H1 (cell line): ENCODE measurements around the gene ZNF283. TPM values are rescaled to one million over a fixed set of nuclear protein-coding genes. Genes with fewer than 3 reads are reported as not detected.
A peak's percentile ranks its signal among the peaks of the same experiment; 100 is the strongest.

ENCODE experiments used
- HDAC2 ChIP-seq, 2 experiments: fragments of 300-600 bp in 1 of 2; sonication (generic) in 1 of 2; IDR thresholded peaks; 2 replicates each; pipeline ENCODE4 v1.6.1; 2011 to 2012; ENCODE audit warnings: low read depth in 2 of 2, low read length in 2 of 2, mild to moderate bottlenecking in 2 of 2, moderate library complexity in 2 of 2, borderline replicate concordance in 1 of 2, inconsistent platforms in 1 of 2
- KDM5A ChIP-seq: fragments of 200-600 bp; IDR thresholded peaks from 2 replicates; pipeline ENCODE4 v1.7.1; 2012; ENCODE audit warnings: mild to moderate bottlenecking, low read length, inconsistent platforms, mixed read lengths
- RAD21 ChIP-seq, 2 experiments: IDR thresholded peaks in 1 of 2; conservative IDR thresholded peaks in 1 of 2; 2 replicates each; pipeline ENCODE4 v1.6.1; 2011; ENCODE audit warnings: low read depth in 2 of 2, low read length in 2 of 2, improper control_type of control experiment in 1 of 2, inconsistent platforms in 1 of 2, mild to moderate bottlenecking in 1 of 2, moderate library complexity in 1 of 2
- SAP30 ChIP-seq: fragments of 300-600 bp; sonication (generic); IDR thresholded peaks from 2 replicates; pipeline ENCODE4 v1.7.1; 2012; ENCODE audit warnings: low read length, moderate library complexity, mild to moderate bottlenecking, inconsistent platforms; ENCODE audit not compliant: insufficient read depth, insufficient replicate concordance
- SIRT6 ChIP-seq: IDR thresholded peaks from one replicate; pipeline ENCODE4 v1.7.1; 2012; ENCODE audit warnings: low read length, inconsistent platforms
- SRF ChIP-seq: IDR thresholded peaks from 2 replicates; pipeline ENCODE4 v1.6.1; 2011; ENCODE audit warnings: mild to moderate bottlenecking, low read depth, low read length, moderate library complexity
- YY1 ChIP-seq: IDR thresholded peaks from 2 replicates; pipeline ENCODE4 v1.6.1; 2011; ENCODE audit warnings: low read depth, mild to moderate bottlenecking, low read length
- polyA plus RNA-seq, 7 experiments: library from polyadenylated mRNA; depleted of rRNA in 3 of 7; stranded (reverse) in 5 of 7; unstranded in 2 of 7; fragments of >200 nt in 5 of 7; fragments of 200-250 nt in 2 of 7; gene quantifications; 1 replicate in 5 of 7; 2 replicates in 1 of 7; 4 replicates in 1 of 7; pipeline versions ENCODE4 v1.2.1 to v1.2.3, GENCODE V29; 2011 to 2013; ENCODE audit warnings: missing spikeins in 2 of 7, mixed read lengths in 2 of 7
- total RNA-seq: library from RNA; stranded (reverse); fragmentation: NEBNext Ultra II Directional; extraction: Animal tissue kit (Norgen Biotek cat#: 25700); gene quantifications from 2 replicates; pipeline ENCODE4 v1.2.1, GENCODE V29; 2021

Gene ZNF283
- total and polyA plus RNA-seq, 2 of the 8 experiments (the other 6 are each of a cell fraction or from before 2014, with no cell fraction given), result 1.1 to 4.3 TPM

DNA sequence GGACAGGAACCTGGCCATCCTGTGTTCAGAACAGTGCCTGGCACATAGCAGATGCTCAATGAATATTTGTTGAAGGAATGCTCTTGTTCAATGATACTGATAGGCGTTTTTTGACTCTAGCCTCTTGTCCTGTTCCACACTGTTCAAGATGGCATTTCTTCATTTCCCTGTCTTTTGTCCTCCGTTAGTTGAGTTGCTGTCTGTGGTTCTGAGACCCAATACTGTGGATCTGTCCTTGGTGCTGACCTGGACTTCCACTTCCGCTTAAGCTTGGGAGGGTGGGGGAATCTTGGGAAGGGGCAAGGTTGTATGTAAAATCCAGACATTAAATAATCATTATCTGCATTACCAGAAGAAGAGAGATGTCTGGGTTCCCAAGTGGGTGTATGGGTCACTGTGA is 38.1 kb upstream of the ZNF283 start (continued):
- peak; percentile 75 for TF ChIP-seq SAP30
- no peak for TF ChIP-seq RAD21 (IDR thresholded peaks at IDR 0.05 in 1 of 2, conservative IDR thresholded peaks at IDR 0.05 in 1 of 2; ENCODE audit: low read depth in 2 of 2, low read length in 2 of 2)
- TF ChIP-seq SRF, result no peak
- TF ChIP-seq HDAC2 (IDR thresholded peaks at IDR 0.05; ENCODE audit: borderline replicate concordance in 1 of 2, low read depth in 2 of 2, low read length in 2 of 2), result peak; percentile 74 to 84; a peak in 1 of 4 replicates
- no peak for TF ChIP-seq SIRT6
- no peak for TF ChIP-seq KDM5A
- TF ChIP-seq YY1, result peak; percentile 84
- TF ChIP-seq, all 59 proteins: peak for 5
